Glomerular visceral epithelial cell (primary cell): ENCODE data around the gene FALEC.
A peak's percentile ranks its signal among the peaks of the same experiment; 100 is the strongest.

Source experiments
- DNase-seq: peaks from one replicate; pipeline ENCODE4 v3.0.0-alpha.2; 2016; ENCODE audit errors: extremely low spot score

FALEC gene

GRCh38 chr1:150515328-150516049 lies at the start of gene FALEC:
Gene FALEC, plus strand, starts transcription at chr1:150515752.
- DNase-seq = peak; percentile 98

- DNase-seq = no peak
These were observed 48.6 kb upstream of the FALEC start for GRCh38 chr1:150466964-150467363.

GRCh38 chr1:150469291-150469690 lies 46.3 kb upstream of the FALEC start:
- DNase-seq = no peak

GRCh38 chr1:150472601-150473200 lies 42.9 kb upstream of the FALEC start:
- DNase-seq = no peak

GRCh38 chr1:150473659-150474058 lies 41.9 kb upstream of the FALEC start:
- DNase-seq = no peak

GRCh38 chr1:150474869-150475268 lies 40.7 kb upstream of the FALEC start:
- no peak for DNase-seq

GRCh38 chr1:150476754-150477153 lies 38.8 kb upstream of the FALEC start:
- DNase-seq = no peak

GRCh38 chr1:150477320-150477719 lies 38.2 kb upstream of the FALEC start:
- no peak for DNase-seq

- DNase-seq = no peak
These were observed 37.8 kb upstream of the FALEC start for GRCh38 chr1:150477733-150478132.

GRCh38 chr1:150479370-150479769 lies 36.2 kb upstream of the FALEC start:
- DNase-seq = no peak

- DNase-seq = no peak
These were observed 35.6 kb upstream of the FALEC start for GRCh38 chr1:150479927-150480352.

GRCh38 chr1:150484431-150484830 lies 31.1 kb upstream of the FALEC start:
- no peak for DNase-seq

GRCh38 chr1:150484861-150485260 lies 30.7 kb upstream of the FALEC start:
- peak; percentile 46 for DNase-seq

- DNase-seq = peak; percentile 99
These were observed 28.4 kb upstream of the FALEC start, which contains the start of gene TARS2 for GRCh38 chr1:150486966-150487762. Gene TARS2, plus strand, starts transcription at chr1:150487419. Its CDS starts 32 bp downstream, at chr1:150487451.

GRCh38 chr1:150487763-150488115 lies 27.8 kb upstream of the FALEC start:
- DNase-seq = no peak

- no peak for DNase-seq
These were observed 22.4 kb upstream of the FALEC start for GRCh38 chr1:150493175-150493574.

GRCh38 chr1:150498342-150498741 lies 17.2 kb upstream of the FALEC start:
- no peak for DNase-seq

GRCh38 chr1:150505431-150505830 lies 10.1 kb upstream of the FALEC start:
- DNase-seq = no peak

- peak; percentile 85 for DNase-seq
These were observed 7.4 kb upstream of the FALEC start, which contains the start of gene ECM1 for GRCh38 chr1:150507912-150508864. Gene ECM1, plus strand, starts transcription at chr1:150508109. Its CDS starts 101 bp downstream, at chr1:150508210.

GRCh38 chr1:150508982-150509381 lies 6.6 kb upstream of the FALEC start:
- DNase-seq = no peak

- no peak for DNase-seq
These were observed 4.0 kb upstream of the FALEC start for GRCh38 chr1:150511551-150511950.
